Immature natural killer cell (primary cell): ENCODE results near the gene VASN. TPM values are rescaled to one million over a fixed set of nuclear protein-coding genes. Genes with fewer than 3 reads are reported as not detected.

ENCODE experiments used
- DNase-seq, 3 donors: peaks; one replicate each; pipeline ENCODE4 v3.0.0; 2022; ENCODE audit warnings: mixed read lengths in 1 of 3
- H3K27ac Mint-ChIP-seq, 6 donors: one replicate each; pipeline ENCODE4 v1.8.0; 2020; ENCODE audit warnings: mixed read lengths in 6 of 6, mild to moderate bottlenecking in 5 of 6, inconsistent platforms in 4 of 6, moderate library complexity in 3 of 6
- H3K27me3 Mint-ChIP-seq, 3 donors: one replicate each; pipeline ENCODE4 v1.8.0; 2020 to 2021; ENCODE audit warnings: low read depth in 3 of 3, mild to moderate bottlenecking in 3 of 3, mixed read lengths in 3 of 3, moderate library complexity in 3 of 3, inconsistent platforms in 1 of 3
- H3K36me3 Mint-ChIP-seq, 3 donors: one replicate each; pipeline ENCODE4 v1.8.0; 2020; ENCODE audit warnings: mixed read lengths in 3 of 3, inconsistent platforms in 2 of 3, mild to moderate bottlenecking in 2 of 3
- H3K4me1 Mint-ChIP-seq, 2 donors: one replicate each; pipeline ENCODE4 v1.8.0; 2020; ENCODE audit warnings: inconsistent platforms in 2 of 2, mild to moderate bottlenecking in 2 of 2, mixed read lengths in 2 of 2, moderate library complexity in 1 of 2
- H3K4me3 Mint-ChIP-seq, 5 donors: one replicate each; pipeline ENCODE4 v1.8.0; 2020; ENCODE audit warnings: mild to moderate bottlenecking in 5 of 5, mixed read lengths in 5 of 5, inconsistent platforms in 3 of 5, moderate library complexity in 3 of 5
- H3K9me3 Mint-ChIP-seq, 6 donors: one replicate each; pipeline ENCODE4 v1.8.0; 2020; ENCODE audit warnings: mild to moderate bottlenecking in 6 of 6, mixed read lengths in 6 of 6, inconsistent platforms in 4 of 6, moderate library complexity in 3 of 6
- polyA plus RNA-seq, 3 donors: library from polyadenylated mRNA; unstranded; fragments of 300-500 nt; fragmentation: Illumina TruSeq; gene quantifications; one replicate each; pipeline ENCODE4 v1.2.3, GENCODE V29; 2021

The VASN gene
- polyA plus RNA-seq, 3 donors from 2014 or later = 0.07 to 0.20 TPM; not detected in 1

GRCh38 chr16:4407543-4408322 is 36.1 kb downstream of the VASN start:
- peaks cover 8 to 26% (median 15%) of the 10 kb centered on the region in 3 donors for H3K36me3 Mint-ChIP-seq
- no peak overlapping the region for H3K4me3 Mint-ChIP-seq
- peaks cover 0 to 2% (median 0%) of the 10 kb centered on the region in 6 donors for H3K9me3 Mint-ChIP-seq
- peaks cover 17 to 19% of the 10 kb centered on the region in 2 donors for H3K4me1 Mint-ChIP-seq
- no peak overlapping the region for H3K27ac Mint-ChIP-seq
- DNase-seq = no peak
- H3K27me3 Mint-ChIP-seq = peaks cover 26 to 64% (median 40%) of the 10 kb centered on the region in 3 donors

GRCh38 chr16:4408323-4408690 is 36.7 kb downstream of the VASN start:
- DNase-seq = no peak
- Mint-ChIP-seq H3K4me1 (peaks cover 23 to 25% of the 10 kb centered on the region in 2 donors), H3K27ac (no peak overlapping the region), H3K9me3 (peaks cover 0 to 2% (median 0%) of the 10 kb centered on the region in 6 donors), H3K27me3 (peaks cover 23 to 64% (median 41%) of the 10 kb centered on the region in 3 donors), H3K4me3 (no peak overlapping the region), H3K36me3 (peaks cover 8 to 28% (median 15%) of the 10 kb centered on the region in 3 donors)

DNA sequence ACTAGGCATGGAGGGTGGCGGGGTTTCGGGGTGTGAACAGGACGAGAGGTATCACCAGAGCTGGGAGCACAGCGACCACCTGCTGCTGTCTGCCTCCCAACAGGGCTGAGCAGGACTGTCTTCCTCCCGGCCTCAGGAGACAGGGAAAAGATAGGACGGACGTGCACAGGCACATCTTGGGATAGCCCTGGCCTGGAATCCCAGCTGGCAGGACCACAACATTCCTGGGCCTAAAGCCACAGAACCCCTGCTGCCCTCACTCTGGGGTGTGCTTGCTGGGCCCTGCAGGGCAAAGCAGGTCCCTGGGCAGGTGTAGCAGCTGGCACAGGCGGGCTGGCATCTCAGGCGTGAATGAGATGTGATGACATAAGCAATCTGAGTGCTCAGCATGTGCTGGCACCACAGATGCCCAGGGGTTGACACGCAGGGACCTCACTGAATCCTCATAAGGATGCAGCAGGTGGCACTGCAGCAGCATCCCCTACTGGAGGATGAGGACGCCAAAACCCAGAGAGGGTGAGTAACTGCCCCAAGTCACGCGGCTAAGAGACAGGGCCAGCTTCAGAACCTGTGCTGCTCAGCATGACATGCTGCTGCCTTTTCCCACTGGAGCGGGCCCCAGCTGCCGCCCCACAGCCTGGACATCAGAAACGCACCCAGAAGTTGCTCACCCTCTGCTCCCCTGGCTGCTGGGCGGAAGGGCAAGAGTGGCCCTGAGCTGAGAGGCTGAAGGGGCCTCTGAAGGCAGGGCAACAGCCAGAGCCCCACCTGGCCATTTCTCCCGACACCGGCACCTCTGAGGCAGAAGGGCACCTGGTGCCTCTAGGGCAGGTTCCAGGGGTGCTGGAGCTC is 37.7 kb downstream of the VASN start:
- peaks cover 25 to 64% (median 41%) of the 10 kb centered on the region in 3 donors for H3K27me3 Mint-ChIP-seq
- no peak overlapping the region for H3K4me3 Mint-ChIP-seq

DNA sequence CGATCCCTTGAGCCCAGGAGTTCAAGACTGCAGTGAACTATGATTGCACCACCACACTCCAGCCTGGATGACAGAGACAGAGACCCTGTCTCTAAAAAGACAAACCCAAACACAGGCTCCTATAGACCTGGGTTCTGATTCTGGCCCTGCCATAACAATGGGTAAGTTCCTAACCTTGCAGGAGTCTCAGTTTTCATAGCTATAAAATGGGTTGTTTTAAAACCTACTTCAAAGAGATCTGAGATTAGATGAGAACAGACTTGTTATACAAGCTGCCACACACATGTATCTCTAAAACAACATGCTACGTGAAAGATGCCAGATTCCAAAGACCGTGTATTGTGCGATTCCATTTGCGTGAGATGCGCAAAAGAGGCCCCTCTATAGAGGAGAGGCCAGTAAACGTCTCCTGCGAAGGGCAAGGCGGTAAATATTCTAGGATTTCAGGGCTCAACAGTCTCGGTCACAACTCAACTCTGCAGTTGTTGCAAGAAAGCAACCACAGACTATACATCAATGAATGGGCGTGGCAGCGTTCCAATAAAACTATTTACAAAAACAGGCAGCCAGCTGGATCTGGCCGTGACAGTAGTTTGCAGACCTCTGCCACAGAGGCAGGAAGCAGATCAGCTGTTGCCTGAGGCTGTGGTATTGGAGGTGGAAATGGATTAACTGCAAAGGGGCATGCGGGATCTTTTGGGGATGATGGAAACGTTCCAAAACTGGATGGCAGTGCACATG is 38.9 kb downstream of the VASN start:
- Mint-ChIP-seq H3K4me1 (peaks cover 38 to 44% of the 10 kb centered on the region in 2 donors), H3K4me3 (peak overlapping the region in 1 of 5 donors; percentile 19), H3K36me3 (peaks cover 8 to 21% (median 10%) of the 10 kb centered on the region in 3 donors), H3K27me3 (peaks cover 28 to 64% (median 44%) of the 10 kb centered on the region in 3 donors), H3K9me3 (peaks cover 0 to 2% (median 0%) of the 10 kb centered on the region in 6 donors), H3K27ac (peak overlapping the region; percentile 24 to 67 (median 52))
- no peak for DNase-seq

More for the DNA sequence above, 37.7 kb downstream of the VASN start:
- H3K9me3 Mint-ChIP-seq = peaks cover 0 to 2% (median 0%) of the 10 kb centered on the region in 6 donors
- no peak for DNase-seq
- peak overlapping the region in 1 of 6 donors; percentile 17 for H3K27ac Mint-ChIP-seq
- peaks cover 31 to 32% of the 10 kb centered on the region in 2 donors for H3K4me1 Mint-ChIP-seq
- H3K36me3 Mint-ChIP-seq = peaks cover 8 to 27% (median 14%) of the 10 kb centered on the region in 3 donors

- DNase-seq = no peak
- H3K4me3 Mint-ChIP-seq = no peak overlapping the region
- peaks cover 42 to 48% of the 10 kb centered on the region in 2 donors for H3K4me1 Mint-ChIP-seq
- peaks cover 5 to 17% (median 6%) of the 10 kb centered on the region in 3 donors for H3K36me3 Mint-ChIP-seq
- peaks cover 27 to 62% (median 37%) of the 10 kb centered on the region in 3 donors for H3K27me3 Mint-ChIP-seq
- peak overlapping the region in 2 of 6 donors; percentile 56 to 72 for H3K27ac Mint-ChIP-seq
- no peaks in the 10 kb centered on the region for H3K9me3 Mint-ChIP-seq
These were observed 40.0 kb downstream of the VASN start for GRCh38 chr16:4411684-4412083.

- DNase-seq = peak in 1 of 3 donors; percentile 1
- Mint-ChIP-seq H3K4me3 (peak overlapping the region in 3 of 5 donors; percentile 24 to 44 (median 35)), H3K4me1 (peaks cover 46 to 53% of the 10 kb centered on the region in 2 donors), H3K9me3 (no peaks in the 10 kb centered on the region), H3K27me3 (peaks cover 31 to 61% (median 37%) of the 10 kb centered on the region in 3 donors), H3K27ac (peak overlapping the region; percentile 21 to 99 (median 62)), H3K36me3 (peaks cover 5 to 17% (median 6%) of the 10 kb centered on the region in 3 donors)
These were observed 40.5 kb downstream of the VASN start for GRCh38 chr16:4412159-4412558.

DNA sequence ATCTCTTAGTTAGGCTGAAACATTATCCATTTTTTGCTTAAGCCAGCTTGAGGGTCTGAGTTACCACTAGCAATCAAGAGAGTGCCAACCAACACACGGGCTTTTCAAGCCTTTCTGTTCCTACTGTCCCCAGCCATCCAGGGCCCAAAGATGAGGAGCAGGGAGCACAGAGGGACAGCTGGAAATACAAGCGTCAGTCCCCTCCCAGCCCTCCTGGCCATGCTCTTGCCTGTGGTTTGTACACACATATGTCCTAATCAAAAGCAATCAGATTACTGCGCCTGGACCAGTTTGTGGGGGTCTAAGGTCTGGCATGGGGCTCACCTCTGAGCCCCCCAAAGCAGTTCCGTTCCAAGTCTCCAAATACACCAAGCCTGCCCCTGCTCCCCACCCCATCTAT is 41.2 kb downstream of the VASN start:
- Mint-ChIP-seq H3K9me3 (no peaks in the 10 kb centered on the region), H3K27me3 (peaks cover 31 to 61% (median 37%) of the 10 kb centered on the region in 3 donors), H3K4me1 (peaks cover 47 to 57% of the 10 kb centered on the region in 2 donors), H3K27ac (peak overlapping the region; percentile 52 to 99 (median 72)), H3K36me3 (peaks cover 5 to 17% (median 6%) of the 10 kb centered on the region in 3 donors), H3K4me3 (peak overlapping the region in 3 of 5 donors; percentile 32 to 44 (median 33))
- DNase-seq = no peak

DNA sequence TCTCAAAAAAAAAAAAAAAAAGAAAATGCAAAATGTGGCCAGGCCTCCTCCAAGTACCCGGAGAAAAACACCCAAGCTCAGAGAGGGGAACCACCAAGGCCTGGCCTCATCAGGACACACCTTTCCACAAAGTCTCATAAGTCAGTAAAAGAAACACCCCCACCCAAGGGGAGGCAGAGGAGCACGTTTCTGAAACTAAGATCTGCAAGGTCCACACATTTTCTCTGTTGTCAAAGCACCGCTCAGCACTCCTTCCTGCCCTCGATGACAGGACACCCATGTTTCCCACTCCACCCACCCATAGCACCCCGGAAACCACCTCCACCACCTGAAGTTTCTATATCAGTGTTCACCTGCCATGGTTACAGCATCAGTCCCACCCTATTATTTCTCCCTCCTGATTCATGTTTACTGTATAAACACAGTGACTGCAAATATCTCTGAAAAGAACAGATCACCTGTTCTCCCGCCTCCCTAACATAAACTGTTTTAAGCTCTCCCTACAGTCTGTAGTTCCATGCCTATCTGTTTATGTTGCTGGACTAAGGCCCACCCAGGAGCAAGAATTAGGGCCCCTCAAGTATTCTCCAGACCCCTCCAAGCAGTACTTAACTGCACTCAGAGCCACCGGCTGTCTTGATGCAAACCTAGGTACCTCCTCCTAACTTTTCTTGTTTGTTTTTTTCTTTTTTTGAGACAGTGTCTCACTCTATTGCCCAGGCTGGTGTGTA is 42.7 kb downstream of the VASN start:
- Mint-ChIP-seq H3K27ac (peak overlapping the region; percentile 96 to 99 (median 98)), H3K27me3 (peaks cover 31 to 53% (median 31%) of the 10 kb centered on the region in 3 donors), H3K36me3 (peaks cover 5 to 17% (median 6%) of the 10 kb centered on the region in 3 donors), H3K4me1 (peaks cover 47 to 57% of the 10 kb centered on the region in 2 donors), H3K9me3 (no peaks in the 10 kb centered on the region), H3K4me3 (peak overlapping the region; percentile 88 to 97 (median 95))
- DNase-seq = peak; percentile 74 to 78 (median 78)

DNA sequence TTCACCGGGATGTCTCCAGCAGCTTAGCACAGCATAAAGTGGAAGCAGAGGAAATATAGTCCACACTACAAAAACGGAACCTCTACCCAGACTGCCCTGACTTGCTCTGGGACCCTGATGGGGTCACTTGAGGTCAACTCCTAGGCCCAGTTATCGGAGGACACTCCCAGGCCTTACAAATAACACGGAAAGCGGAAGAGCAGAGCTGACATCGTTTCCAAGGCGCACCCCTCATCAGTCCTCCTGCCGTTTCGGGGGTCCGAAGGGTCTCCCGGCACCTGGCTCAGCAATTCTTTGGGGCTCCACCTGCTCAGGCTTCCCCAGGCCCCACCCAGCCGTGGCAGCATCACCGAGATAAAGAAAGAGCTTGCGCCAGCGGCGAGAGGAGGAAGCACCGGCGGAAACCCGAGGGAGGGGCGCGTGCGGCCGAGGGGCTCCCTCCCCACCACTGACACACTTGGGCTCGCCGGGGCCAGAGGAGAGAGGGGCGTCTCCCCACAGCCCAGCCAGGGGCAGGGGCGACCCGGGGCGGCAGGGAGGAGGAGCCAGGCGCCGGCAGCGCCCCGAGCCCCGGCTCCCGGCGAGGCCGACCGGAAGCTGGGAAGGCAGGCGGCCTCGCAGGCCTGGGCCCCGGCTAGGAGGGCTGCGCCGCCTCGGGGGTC is 44.0 kb downstream of the VASN start:
- Mint-ChIP-seq H3K36me3 (peaks cover 4 to 11% (median 4%) of the 10 kb centered on the region in 3 donors), H3K27me3 (peaks cover 25 to 46% (median 31%) of the 10 kb centered on the region in 3 donors), H3K9me3 (no peaks in the 10 kb centered on the region), H3K4me1 (peaks cover 44 to 51% of the 10 kb centered on the region in 2 donors), H3K27ac (peak overlapping the region; percentile 96 to 99 (median 98)), H3K4me3 (peak overlapping the region; percentile 88 to 97 (median 95))
- DNase-seq = peak; percentile 79 to 84 (median 83)

GRCh38 chr16:4416200-4417032 is 44.8 kb downstream of the VASN start, which contains the start of gene CORO7:
TSS of gene CORO7 (minus strand) at chr16:4416596. CDS start at chr16:4416518, 78 bp downstream.
- Mint-ChIP-seq H3K4me1 (peaks cover 41 to 47% of the 10 kb centered on the region in 2 donors), H3K4me3 (peak within 1 kb of the TSS; percentile 88 to 97 (median 95)), H3K27ac (peak within 1 kb of the TSS; percentile 96 to 99 (median 98)), H3K27me3 (peaks cover 25 to 40% (median 26%) of the 10 kb centered on the region in 3 donors), H3K36me3 (peaks cover 0 to 7% (median 0%) of the 10 kb centered on the region in 3 donors), H3K9me3 (no peaks in the 10 kb centered on the region)
- DNase-seq = peak; percentile 100

DNA sequence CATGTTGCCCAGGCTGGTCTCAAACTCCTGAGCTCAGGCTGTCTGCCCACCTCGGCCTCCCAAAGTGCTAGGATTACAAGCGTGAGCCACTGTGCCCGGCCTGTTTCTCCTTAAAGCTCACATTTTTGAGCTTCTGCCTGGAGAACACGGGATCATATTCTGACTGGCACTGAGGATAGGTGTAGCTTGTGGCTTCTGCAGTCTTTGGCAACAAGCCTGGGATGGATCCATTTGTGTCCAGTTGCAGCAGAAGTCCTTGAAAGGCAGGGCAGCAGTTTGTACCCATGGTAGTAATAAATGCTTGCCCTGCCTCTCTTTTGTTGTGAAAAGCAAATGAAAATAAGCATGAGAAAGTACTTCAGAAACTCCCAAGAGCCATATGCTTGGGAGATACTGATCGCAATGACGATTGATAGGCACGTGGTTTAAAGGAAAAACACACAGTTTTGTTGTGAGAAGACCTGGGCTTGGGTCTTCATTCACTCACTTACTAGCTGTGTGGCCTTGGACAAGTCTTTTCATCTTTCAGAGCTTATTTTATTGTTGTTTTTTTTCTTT is 47.8 kb downstream of the VASN start:
- Mint-ChIP-seq H3K9me3 (no peaks in the 10 kb centered on the region), H3K27me3 (peaks cover 19 to 23% (median 22%) of the 10 kb centered on the region in 3 donors), H3K4me1 (peaks cover 19 to 24% of the 10 kb centered on the region in 2 donors), H3K36me3 (no peaks in the 10 kb centered on the region), H3K27ac (no peak overlapping the region), H3K4me3 (no peak overlapping the region)
- DNase-seq = no peak
